ENCODE data around the gene EBF3.

Gene EBF3

DNA sequence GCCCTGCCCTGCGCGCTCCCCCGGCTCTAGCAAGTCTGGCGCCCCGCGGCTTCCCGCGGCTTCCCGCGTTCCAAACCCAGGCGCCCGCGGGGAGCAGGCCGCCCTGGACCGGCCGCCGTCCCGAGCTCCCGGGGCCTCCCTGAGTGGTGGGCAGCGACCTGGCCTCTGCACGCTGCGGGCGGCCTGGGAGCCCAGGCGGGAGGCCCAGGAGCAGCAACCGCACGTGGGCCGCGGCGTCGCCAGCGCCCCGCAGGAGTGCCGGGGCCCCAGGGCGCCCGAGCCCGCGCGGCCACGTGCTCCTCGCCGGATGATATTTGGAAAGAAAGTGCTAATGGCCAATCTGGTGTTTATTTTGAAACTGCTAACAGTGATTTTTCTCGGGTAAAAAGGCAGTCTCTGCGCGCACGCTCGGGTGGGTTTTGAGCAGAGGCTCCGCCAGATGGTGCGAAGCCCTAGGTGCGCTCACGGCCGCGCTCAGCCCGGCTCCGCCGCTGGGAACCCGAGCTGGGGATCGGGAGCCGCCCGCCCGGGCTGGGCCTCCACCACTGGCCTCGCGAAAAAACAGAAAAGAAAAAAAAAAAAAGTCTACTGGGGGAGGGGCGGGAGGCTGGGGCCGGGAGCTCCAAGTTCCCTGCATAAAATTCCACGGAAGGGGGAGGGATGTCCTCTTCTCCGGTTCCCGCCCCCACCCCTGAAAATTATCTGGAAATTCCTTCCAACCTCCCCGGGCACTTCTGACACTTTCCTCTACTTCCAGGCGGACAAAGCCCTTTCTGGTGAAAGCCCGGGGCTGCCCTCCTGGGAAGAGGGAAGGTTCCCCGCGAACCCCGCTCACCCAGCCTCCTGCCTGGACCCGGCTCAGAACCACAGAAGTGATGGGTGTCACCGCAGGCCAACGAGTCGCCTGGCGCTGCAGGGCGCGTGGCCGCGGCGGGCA, 4.3 kb downstream of the EBF3 start:
- H3K4me3 ChIP-seq (ENCODE audit: low read depth, low read length): no peak overlapping the region

DNA sequence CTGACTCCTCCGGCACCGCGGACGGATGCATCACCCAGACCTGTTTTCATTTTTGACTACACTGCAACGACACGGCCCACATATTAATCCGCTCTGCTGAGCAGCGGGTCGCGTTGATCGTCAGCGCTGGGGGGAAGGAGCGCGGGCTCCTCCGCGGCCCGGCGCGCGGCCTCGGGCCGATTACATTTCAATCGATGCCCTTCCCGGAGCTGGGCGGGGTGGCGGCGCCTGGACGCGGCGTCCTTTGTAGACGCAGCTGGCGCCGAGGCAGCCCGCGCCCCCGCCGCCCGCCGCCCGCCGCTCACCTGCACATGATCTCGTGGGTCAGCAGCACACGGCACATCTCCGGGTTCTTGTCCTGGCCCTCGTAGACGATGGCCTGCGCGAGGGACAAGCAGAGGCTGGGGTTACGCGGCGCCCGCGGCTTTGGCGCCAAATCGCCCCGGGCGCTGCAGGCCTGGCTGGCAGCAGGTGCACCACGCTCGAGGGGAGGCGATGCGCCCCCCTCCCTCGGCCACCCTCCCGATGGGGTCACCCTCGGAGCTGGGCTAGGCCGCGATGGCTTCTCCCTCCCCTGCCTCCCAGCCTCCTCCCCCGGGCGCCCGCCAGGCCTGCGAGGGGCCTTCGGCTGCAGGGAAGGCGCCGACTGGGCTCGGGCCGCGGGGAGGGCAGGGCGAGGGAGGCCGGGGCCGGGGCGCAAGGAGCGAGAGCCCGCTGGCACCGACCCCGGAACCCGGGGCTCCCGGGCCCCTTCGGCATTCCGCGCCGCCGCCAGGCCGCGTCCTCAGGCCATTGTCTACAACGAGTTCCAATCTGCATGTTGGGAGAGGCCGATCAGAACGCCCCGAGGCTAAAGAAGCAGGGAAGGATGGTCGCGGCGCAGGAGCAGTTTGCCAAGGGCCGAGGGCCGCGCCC, 5.2 kb downstream of the EBF3 start:
- H3K4me3 ChIP-seq (ENCODE audit: low read depth, low read length): no peak overlapping the region

GRCh38 chr10:129958148-129958628, 5.9 kb downstream of the EBF3 start:
- no peak overlapping the region for H3K4me3 ChIP-seq (ENCODE audit: low read depth, low read length)

DNA sequence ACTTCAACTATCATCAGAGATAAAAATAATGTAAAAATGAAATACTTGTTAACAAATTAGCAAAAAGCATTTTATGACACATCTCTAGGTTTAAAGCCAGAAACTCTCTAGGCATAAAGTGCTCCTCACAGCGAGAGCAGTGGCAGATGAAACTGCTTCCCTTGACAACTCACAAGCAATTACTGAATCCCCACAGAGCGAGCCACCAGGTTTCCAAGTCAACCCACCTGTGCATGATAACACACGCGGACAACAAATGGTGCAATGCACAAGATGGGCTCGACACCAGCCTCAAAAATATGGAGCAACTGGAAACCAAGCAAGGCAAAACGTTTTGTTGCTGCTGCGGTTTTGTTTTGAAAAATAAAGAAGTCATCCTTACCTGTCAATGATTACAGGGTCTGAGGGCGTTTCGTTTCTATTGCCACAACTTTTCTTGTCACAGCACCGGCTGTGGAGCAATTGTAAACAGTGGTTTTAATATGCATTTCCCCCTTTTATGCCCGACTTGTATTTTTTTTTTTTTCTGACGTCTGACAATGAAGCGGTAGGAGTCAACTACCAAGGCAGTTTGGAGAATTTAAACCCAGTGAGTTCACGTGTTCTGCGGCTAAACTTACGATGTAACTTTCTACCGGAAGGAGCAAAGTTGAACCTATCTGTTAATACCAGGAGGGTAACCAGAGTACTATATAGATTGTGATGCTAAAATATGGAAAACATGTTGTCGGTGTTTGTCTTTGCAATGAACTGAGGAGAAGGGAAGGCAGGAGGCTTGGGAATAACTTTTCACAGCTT, 7.0 kb downstream of the EBF3 start:
- H3K4me3 ChIP-seq (ENCODE audit: low read depth, low read length): no peak overlapping the region

DNA sequence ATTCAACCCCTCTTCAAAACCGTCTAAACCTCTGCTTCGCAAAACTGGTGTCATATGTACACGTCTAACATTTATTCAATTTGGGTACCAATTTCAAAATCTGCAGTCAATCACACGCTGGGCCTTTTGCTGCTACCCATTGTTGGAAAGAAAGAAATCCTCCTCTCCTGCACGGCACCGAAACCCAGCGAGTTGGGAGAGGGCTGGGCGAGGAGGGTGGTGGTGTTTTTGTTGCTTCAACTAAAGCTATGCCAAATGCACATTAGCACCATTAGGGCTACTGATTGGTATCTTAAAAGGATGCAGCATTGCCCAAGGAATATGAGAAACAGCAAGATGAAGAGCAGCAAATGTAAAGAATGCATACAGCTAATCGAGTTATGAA, 7.8 kb downstream of the EBF3 start:
- H3K4me3 ChIP-seq (ENCODE audit: low read depth, low read length): no peak overlapping the region

GRCh38 chr10:129955601-129956285, 8.3 kb downstream of the EBF3 start:
- no peak overlapping the region for H3K4me3 ChIP-seq (ENCODE audit: low read depth, low read length)

DNA sequence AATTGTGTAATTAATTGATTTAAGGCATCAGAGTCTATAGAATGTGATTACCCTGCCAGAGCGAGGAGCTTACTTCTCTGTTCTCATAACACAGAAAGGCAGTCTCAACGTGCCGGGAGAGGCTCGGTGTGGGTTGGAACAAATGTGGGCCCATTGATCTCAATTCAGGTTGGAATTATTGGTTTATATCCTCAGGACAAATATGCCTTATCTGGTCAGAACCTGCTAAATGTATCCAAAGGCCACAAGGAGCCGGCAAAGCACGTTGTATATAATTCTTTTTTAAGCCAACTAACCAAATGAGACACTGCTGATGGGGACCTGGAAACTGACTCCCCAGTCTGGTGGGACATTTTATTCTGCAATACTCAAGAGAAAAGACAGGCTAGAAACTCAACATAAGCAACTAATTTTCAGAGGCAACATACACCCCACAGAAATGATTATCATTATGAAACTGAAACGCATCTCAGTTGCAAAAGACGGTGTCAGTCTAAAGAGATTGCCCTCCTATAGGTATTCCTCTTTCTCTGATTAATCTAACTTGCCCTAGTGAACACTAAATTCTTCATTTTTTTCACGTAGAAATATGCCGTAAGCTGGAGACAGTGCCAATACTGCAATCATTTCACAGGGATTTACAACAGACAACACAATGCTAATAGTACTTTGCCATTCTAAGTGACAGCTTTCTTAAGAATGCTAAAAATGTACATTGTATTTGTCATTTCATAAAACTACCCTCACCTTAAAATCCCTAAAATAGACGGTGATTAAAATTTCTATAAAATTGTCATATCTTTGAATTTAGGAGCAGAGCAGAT, 9.4 kb downstream of the EBF3 start:
- H3K4me3 ChIP-seq (ENCODE audit: low read depth, low read length): no peak overlapping the region

DNA sequence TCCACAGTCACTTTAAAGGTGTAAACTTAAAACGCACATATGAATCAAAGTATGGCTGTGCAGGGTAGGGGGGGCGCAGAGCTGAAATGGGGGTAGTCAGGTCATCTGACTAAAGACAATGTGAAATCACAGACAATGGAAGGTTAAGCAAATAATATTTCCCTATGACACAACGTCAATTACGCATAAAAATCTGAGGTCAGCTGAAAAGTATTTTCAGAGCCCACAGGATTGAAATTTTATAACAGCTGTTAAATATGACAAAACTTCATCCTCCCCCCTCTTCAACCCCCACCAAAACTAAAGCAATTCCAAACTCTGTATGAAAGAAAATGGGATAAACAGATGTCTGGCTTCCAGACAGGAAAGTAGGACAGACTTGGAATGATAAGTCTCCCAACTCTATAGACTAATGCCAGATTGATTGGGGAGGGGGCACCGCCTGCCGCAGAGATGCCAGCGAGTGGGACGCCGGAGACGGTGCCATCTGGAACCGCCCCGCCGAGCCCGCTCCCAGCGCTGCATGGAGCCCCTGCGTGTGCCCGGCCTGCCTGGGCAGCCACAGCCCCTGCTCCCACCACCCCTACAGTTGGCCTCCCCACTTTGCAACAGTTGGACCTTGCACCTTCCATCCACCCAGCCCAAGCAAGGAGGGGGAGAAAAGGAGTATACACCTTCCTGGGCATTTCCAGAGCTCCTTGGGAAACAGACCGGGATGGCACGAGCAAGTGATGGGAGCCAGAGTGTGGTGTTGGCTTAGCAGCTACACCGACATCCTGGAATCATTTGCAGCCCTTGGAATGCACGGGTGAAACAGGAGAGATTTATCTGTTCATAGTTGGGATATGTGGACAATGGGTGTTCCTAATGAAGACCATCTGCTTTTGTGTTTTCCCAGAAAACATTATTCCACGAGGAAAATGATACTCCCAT, 10.7 kb downstream of the EBF3 start:
- no peak overlapping the region for H3K4me3 ChIP-seq (ENCODE audit: low read depth, low read length)

- H3K4me3 ChIP-seq (ENCODE audit: low read depth, low read length): no peak overlapping the region
Observed at GRCh38 chr10:129952378-129953118, 11.5 kb downstream of the EBF3 start.

GRCh38 chr10:129951970-129952265, 12.2 kb downstream of the EBF3 start:
- no peak overlapping the region for H3K4me3 ChIP-seq (ENCODE audit: low read depth, low read length)

DNA sequence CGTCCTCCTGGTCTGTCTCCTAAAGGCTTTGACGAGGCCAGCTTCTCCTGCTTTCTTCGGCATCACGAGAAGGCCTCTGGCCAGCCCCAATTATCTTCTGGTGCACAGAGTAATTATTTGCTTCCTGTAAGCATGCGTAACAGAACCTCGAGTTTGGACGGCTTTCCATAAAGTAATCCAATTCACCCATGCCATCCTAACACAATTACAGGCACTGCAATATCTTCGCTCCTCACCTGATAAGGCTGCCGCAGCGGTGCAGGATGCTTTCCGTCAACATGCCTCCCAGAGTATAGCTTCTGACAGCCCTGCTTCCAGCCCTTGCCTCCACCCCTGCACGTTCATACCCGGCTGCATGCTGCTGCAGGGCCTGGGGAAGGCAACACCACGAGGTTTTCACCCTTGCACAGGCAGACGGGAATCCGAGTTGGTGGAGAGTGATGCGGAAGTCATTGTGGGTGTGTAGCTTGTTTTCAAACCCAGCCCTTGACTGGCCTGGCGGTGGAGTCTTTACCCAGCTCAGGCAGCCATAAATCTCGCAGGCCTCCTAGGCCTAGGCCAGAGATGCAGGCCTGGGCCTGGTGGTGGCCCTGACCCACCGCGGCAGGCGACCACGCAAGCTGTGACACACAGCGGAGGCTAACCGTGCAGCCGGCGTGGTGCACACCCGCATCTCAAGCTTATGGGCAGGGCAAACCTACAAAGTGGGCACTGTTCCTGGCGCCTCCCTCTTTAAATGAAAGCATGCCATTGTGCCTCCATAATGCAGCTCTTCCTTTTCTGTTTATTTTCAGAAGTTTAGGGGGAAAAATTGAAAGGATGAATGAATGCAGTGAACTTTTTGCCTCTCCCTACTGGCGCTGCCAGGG, 12.7 kb downstream of the EBF3 start:
- no peak overlapping the region for H3K4me3 ChIP-seq (ENCODE audit: low read depth, low read length)

- no peak overlapping the region for H3K4me3 ChIP-seq (ENCODE audit: low read depth, low read length)
Observed at GRCh38 chr10:129950676-129951075, 13.4 kb downstream of the EBF3 start.

DNA sequence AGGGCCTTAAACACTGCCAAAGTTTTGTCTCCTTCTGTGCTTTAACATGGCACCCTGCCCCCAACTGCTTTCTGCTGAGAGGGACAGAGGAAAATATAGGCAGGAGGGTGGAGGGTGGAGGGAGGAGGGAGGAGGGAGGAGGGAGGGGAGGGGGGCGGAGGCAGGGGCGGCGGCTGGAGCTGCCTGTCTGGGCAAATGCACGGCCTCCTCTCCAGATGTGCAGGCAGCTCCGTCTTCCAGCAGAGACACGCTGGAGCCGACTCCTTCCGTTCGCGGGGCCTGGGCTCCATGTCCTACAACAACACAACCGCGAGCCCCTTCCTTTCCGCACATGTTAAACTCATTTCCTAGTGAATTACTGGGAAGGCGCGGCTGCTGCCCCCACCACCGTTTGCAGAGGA, 14.2 kb downstream of the EBF3 start:
- H3K4me3 ChIP-seq (ENCODE audit: low read depth, low read length): no peak overlapping the region

DNA sequence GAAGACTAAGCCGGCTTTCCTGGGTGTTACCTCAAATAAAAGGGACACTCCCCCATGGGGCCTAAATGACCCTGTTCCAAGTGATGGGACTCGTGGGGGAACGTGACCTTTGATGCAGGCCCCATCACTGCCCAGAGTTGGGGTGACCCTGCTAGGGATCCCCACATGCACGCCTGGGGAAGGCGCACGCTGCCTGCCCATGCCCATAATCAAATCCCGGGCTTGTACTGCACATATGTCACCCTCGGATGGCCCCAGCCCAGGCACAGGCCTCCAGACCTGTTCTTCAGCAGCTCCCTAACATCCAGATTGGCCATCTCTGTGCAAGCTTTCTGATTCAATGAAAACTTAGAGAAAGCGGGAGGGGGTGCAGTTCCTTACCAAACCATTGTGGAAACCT, 14.7 kb downstream of the EBF3 start:
- H3K4me3 ChIP-seq (ENCODE audit: low read depth, low read length): no peak overlapping the region

GRCh38 chr10:129946859-129947258, 17.2 kb downstream of the EBF3 start:
- H3K4me3 ChIP-seq (ENCODE audit: low read depth, low read length): no peak overlapping the region

- H3K4me3 ChIP-seq (ENCODE audit: low read depth, low read length): no peak overlapping the region
Observed at GRCh38 chr10:129945941-129946760, 17.9 kb downstream of the EBF3 start.
